RWPE1 (cell line): ENCODE data around the gene TULP3.
A peak's percentile ranks its signal among the peaks of the same experiment; 100 is the strongest.

Experiments used
- CTCF ChIA-PET: fragments of 350-600 bp; sonication (Branson Sonifier 250); formaldehyde crosslinking; extraction: SDS; loops from one replicate; lab custom pipeline; 2021; lab: Yijun Ruan, JAX
- POLR2A ChIA-PET: fragments of 400-600 bp; formaldehyde crosslinking; extraction: SDS; loops from one replicate; lab custom pipeline; 2020; ENCODE audit warnings: antibody characterized with exemption; ENCODE audit not compliant: low non-redundant PET; lab: Yijun Ruan, JAX
- DNase-seq: peaks from one replicate; pipeline ENCODE4 v3.0.0; 2012; ENCODE audit warnings: low spot score
- H3K27ac ChIP-seq: fragments of 450-650 bp; 2 replicates; pipeline ENCODE4 v1.5.1; 2017
- CTCF ChIP-seq: fragments of 450-650 bp; conservative IDR thresholded peaks from 2 replicates; pipeline ENCODE4 v1.5.1; 2017; ENCODE audit warnings: low read depth, mild to moderate bottlenecking

The TULP3 gene

GRCh38 chr12:2963760-2964292, 73.1 kb downstream of the TULP3 start:
- CTCF ChIA-PET, result interaction anchor here (0.6 kb wide), 2 partner anchors 18 to 38 kb away, joined by 3 read pairs; no protein-coding TSS in a partner anchor
- H3K27ac ChIP-seq, result peak overlapping the region; percentile 39
- DNase-seq, result no peak
- no peak for TF ChIP-seq CTCF
- POLR2A ChIA-PET, result no interaction called here

- no peak for TF ChIP-seq CTCF
- DNase-seq, result no peak
- H3K27ac ChIP-seq, result no peak overlapping the region
- ChIA-PET POLR2A (no interaction called here), CTCF (interaction anchor here (0.6 kb wide), 1 partner anchor 97 kb away, joined by 5 read pairs; no protein-coding TSS in a partner anchor)
Observed at GRCh38 chr12:2967651-2968050, 77.0 kb downstream of the TULP3 start.

DNA sequence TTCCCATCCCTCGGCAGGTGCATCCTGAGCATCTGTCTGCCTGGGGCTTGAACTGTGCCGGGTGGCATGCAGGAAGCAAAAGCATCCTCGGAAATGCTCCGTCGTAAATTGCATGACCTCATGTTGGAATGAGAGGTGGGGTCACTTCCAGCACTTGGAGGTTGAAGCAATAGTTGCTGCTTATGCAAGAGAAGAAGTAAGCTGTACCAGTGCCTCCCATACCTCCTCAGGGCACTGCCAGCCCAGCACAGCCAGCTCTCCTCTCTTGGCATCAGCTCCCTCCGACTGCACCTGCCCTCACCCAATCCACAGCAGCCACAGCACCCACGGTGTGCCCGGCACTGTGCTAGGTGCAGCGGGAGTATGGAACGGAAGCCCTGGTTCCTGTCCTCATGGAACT, 80.1 kb downstream of the TULP3 start:
- TF ChIP-seq CTCF, result no peak
- DNase-seq, result no peak
- no peak overlapping the region for H3K27ac ChIP-seq
- ChIA-PET POLR2A (interaction anchor here (1.1 kb wide), 1 partner anchor 10 kb away, joined by 3 read pairs; no protein-coding TSS in a partner anchor), CTCF (no interaction called here)

DNA sequence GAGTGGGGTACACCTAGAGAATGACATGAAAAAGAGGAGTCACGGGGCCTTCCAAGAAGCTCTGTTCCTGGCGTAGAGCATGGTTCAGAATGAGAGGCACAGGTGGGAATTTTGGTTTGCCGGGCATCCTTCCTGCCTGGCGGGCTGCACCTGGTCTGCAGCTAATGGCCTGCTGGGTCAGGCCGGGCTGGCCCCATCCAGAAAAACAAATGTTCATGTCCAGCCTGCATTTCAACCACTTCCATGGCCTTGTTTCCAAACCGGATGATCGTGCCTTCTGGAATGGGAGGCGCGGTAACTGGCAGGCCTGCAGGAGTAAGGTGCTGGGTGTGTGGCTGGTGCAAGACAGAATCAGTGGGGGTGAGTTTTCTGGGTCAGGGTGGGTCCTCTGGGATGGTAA, 82.9 kb downstream of the TULP3 start:
- POLR2A ChIA-PET, result no interaction called here
- H3K27ac ChIP-seq, result 0 out of 2 replicates have a peak overlapping the region, but pooled peaks have one; percentile 25
- DNase-seq, result no peak
- no peak for TF ChIP-seq CTCF
- CTCF ChIA-PET, result no interaction called here

DNA sequence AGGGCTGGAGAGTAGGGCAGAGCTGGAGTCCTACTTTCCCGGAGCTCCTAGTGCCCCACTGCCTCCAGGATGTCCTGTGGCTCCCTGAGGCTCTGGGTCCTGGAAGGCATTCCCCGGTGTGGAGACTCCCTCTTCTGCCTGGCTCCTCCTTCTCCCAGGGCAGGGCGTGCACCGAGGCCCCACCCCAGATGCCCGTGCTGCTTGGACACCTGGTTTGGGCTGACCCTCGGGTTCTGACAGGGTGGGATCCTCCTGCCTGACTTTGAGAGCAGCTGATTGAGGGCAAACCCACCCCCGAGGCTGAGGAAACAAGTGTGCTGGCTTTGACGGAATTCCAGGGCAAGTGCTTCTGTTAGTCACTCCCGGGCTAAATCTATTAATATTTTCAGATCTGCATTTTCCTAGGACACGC, 83.9 kb downstream of the TULP3 start:
- peak overlapping the region; percentile 25 for H3K27ac ChIP-seq
- no peak for TF ChIP-seq CTCF
- ChIA-PET CTCF (no interaction called here), POLR2A (no interaction called here)
- DNase-seq, result peak; percentile 26

- H3K27ac ChIP-seq, result no peak overlapping the region
- no peak for TF ChIP-seq CTCF
- ChIA-PET CTCF (no interaction called here), POLR2A (no interaction called here)
- no peak for DNase-seq
Observed at GRCh38 chr12:2976581-2976996, 85.9 kb downstream of the TULP3 start.
